Nucleus accumbens (tissue), 56 donors: ENCODE data around the gene LCN12.

Experiments used
- DNase-seq, 56 donors: peaks; one replicate each; lab custom pipeline; 2025; lab: John Stamatoyannopoulos, UW

LCN12 gene

DNA sequence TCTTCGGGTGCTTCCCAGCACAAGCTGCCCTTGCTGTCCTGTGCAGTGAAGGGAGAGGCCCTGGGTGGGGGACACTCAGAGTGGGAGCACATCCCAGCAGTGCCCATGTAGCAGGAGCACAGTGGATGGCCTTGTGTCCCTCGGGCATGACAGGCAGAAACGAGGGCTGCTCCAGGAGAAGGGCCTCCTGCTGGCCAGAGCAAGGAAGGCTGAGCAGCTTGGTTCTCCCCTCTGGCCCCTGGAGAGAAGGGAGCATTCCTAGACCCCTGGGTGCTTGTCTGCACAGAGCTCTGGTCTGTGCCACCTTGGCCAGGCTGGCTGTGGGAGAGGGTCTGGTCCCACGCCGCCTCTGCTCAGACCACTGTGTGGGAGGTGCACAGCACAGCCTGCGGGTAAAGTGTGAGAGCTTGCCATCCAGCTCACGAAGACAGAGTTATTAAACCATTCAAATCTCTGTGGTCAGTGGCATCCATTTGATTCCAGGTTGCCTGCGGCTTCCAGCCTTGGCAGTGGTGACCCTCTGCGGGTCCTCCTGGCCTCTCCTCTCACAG lies 25.8 kb upstream of the LCN12 start:
- no peak for DNase-seq

- DNase-seq: no peak
Measured at GRCh38 chr9:136926749-136927148, 25.3 kb upstream of the LCN12 start.

- DNase-seq: no peak
Measured at GRCh38 chr9:136927343-136928271, 24.5 kb upstream of the LCN12 start.

DNA sequence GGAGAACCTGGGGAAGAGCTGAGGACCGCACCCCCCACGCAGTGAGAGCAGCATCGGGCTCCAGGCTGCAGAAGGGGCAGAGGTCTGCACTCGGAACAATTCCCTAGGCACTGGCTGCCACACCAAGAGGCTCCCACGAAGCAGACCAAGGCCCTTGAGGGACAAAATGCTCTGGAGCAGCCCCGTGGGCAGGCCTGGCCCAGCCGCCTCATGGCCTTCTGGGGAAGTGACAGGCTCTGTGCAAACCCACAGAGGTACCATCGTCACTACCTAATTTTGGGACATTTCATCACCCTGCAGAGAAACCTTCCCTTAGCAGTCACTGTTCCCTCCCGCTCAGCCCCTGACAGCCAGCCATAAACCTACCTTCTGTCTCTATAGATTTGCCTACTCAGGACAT lies 23.5 kb upstream of the LCN12 start:
- DNase-seq: no peak

GRCh38 chr9:136930014-136930413 lies 22.1 kb upstream of the LCN12 start:
- DNase-seq: no peak

DNA sequence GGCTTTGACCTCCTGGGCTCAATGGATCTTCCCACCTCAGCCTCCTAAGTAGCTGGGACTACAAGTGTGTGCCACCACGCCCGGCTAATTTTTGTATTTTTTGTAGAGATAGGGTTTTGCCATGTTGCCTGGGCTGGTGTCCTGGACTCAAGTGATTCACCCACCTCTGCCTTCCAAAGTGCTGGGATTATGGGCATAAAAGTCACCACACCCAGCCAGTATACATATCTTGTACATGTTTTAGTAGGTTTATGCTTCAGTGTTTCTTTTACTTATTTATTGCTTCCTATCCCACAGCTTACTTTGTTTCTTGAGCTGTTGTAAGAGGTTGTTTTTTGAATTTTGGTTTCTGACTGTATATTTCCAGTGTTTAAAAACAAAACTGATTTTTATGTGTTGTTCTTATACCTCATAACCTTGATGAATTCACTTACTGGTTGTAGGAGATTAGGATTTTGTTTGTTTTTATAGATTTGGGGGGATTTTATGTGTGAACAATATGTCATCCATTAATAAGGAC lies 20.4 kb upstream of the LCN12 start:
- DNase-seq: no peak

GRCh38 chr9:136934277-136934676 lies 17.8 kb upstream of the LCN12 start:
- no peak for DNase-seq

- no peak for DNase-seq
Measured at GRCh38 chr9:136935651-136936050, 16.4 kb upstream of the LCN12 start.

- DNase-seq: no peak
Measured at GRCh38 chr9:136936645-136937170, 15.4 kb upstream of the LCN12 start.

DNA sequence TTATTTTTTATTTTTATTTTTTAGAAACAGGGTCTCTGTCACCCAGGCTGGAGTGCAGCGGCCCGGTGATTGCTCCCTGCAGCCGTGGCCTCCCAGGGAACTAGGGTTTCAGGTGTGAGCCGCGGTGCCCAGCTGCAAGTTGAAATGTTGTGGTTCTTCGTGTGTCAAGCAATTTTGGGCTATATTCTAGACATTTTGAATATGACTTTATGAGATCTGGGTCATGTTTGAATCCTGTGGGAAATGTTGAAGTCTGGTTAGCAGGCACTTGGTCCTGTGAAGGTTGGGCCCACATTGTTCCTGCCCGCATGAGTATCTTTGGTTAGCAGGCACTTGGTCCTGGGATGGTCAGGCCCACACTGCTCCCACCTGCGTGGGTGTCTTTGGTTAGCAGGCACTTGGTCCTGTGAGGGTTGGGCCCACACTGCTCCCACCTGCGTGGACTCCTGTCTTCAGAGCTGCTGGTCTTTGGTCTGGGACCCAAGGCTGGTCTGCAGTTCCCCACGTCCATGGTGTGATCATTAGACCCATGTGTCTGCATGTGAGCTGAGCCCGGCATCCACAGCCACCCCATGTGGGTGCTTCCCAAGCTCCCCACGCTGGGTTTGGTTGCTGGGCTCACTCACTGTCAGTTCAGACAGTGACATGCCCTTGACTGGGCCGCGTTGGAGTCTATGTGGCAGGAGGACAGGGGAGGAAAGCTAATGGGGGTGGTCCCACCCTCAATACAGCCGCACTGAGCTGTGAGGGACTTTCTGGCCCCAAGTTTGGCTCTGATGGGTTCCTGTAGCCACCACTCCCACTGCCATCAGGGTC lies 14.7 kb upstream of the LCN12 start:
- DNase-seq: no peak

DNA sequence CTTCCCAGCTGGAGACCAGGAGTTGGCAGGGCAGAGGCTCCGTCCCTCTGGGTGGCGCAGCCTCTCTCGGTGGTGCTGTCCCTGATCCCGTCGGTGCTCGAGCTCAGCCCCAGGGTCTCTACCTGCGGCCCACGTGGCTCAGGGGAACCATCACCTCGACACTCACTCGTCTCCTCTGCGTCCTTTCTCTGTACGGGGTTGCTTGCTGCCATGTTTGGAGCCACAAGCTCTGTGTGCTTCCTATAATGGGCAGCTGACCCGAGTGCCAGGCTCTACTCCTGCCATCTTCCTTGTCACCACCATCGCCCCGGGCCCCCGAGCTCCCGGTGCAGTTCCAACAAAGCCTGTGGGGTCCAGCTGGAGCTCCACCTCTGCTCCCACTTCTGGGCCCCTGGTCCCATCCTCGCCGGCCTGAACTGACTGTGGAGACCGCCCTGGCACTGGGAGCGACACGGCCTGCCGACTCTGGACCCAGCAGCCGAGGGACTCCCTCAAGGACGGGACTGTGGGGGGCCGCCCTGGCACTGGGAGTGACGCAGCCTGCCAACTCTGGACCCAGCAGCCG lies 12.6 kb upstream of the LCN12 start:
- DNase-seq: no peak

DNA sequence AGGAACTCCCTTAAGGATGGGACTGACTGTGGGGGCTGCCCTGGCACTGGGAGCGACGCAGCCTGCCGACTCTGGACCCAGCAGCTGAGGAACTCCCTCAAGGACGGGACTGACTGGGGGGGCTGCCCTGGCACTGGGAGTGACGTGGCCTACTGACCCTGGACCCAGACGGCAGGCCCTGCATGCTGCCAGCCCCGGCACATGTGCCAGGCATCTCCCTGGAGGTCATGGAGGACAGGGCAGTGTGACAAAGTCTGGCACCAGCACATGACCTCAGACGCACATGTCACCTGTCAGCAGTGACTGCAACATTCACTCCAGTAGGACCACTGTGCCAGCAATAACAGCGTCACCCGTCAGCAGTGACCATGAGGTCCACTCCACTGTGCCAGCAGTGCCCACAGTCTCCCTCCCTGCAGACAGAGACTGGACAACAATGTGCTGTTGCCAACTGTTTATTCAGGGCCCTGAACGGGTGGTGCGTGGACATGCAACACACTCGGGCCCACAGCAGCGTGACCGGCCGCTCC lies 12.0 kb upstream of the LCN12 start:
- peak in 49 of 56 donors; percentile 18 to 93 (median 72) for DNase-seq

DNA sequence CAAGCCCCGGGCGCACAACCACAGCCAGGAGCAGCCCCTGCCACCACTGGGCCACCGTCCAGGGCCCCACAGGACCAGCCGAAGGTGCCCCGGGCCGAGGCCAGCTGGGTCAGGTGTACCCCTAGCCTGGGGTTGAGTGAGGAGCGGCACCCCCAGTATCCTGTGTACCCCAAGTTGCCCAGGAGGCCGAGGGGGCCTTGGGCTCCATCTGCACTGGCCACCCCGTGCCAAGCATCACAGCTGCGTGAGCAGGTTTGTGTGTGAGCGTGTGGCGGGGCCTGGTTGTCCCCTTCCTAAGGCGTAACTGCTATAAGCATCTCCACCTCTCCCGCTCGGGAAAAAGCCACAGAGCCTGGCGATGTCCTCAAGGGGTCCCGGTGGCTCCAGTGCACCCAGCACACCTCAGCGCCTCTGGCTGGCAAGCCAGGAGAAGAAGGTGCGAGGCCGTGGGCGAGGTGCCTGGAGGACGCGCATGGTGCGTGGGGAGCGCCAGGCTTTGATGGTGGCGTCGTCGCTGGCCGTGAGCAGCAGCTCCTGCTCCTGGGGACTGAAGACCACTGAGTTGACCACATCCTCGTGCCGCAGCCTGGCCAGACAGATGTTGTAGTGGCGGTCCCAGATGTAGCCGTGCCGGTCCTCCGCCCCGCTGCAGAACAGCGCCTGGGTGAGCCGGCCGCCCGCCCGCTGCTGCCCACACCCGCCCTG lies 11.4 kb upstream of the LCN12 start:
- no peak for DNase-seq

GRCh38 chr9:136941231-136942111 lies 10.6 kb upstream of the LCN12 start:
- DNase-seq: no peak

- no peak for DNase-seq
Measured at GRCh38 chr9:136942112-136942880, 9.8 kb upstream of the LCN12 start.

DNA sequence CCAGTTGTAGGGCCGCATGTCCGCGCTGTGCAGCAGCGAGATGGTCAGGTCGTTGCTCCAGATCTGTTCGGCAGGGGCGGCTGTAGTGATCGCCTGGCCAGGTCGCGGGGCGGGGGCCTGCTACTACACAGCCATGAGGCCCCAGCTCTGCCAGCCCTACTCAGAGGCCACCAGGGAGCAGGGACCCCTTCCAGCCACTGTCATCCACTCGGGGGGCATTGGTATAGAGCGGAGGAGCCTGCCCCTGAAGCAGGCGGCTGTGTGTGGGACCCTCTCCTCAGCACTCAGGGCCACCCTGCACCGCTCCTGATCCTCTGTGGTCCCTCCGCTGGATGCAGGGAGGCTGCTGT lies 9.2 kb upstream of the LCN12 start:
- DNase-seq: no peak

- peak in 2 of 56 donors; percentile 36 for DNase-seq
Measured at GRCh38 chr9:136943291-136944211, 8.5 kb upstream of the LCN12 start.
